ENCODE measurements around the gene GAD2.

Gene GAD2

GRCh38 chr10:26254616-26255015, 38.0 kb downstream of the GAD2 start:
- ATAC-seq, result no peak
- H3K9me3 Mint-ChIP-seq, result no peaks in the 10 kb centered on the region
- H3K36me3 Mint-ChIP-seq, result no peaks in the 10 kb centered on the region
- H3K4me1 Mint-ChIP-seq, result no peaks in the 10 kb centered on the region
- H3K4me3 Mint-ChIP-seq, result no peak overlapping the region
- no peak overlapping the region for H3K27ac Mint-ChIP-seq
- H3K27me3 Mint-ChIP-seq, result peaks cover 36% of the 10 kb centered on the region

GRCh38 chr10:26259341-26259740, 42.8 kb downstream of the GAD2 start:
- H3K27me3 Mint-ChIP-seq, result peaks cover 33% of the 10 kb centered on the region
- H3K27ac Mint-ChIP-seq, result no peak overlapping the region
- no peaks in the 10 kb centered on the region for H3K36me3 Mint-ChIP-seq
- no peak overlapping the region for H3K4me3 Mint-ChIP-seq
- ATAC-seq, result no peak
- H3K4me1 Mint-ChIP-seq, result no peaks in the 10 kb centered on the region
- no peaks in the 10 kb centered on the region for H3K9me3 Mint-ChIP-seq

- no peak for ATAC-seq
- H3K27ac Mint-ChIP-seq, result no peak overlapping the region
Observed at GRCh38 chr10:26269754-26270153, 53.2 kb downstream of the GAD2 start.

DNA sequence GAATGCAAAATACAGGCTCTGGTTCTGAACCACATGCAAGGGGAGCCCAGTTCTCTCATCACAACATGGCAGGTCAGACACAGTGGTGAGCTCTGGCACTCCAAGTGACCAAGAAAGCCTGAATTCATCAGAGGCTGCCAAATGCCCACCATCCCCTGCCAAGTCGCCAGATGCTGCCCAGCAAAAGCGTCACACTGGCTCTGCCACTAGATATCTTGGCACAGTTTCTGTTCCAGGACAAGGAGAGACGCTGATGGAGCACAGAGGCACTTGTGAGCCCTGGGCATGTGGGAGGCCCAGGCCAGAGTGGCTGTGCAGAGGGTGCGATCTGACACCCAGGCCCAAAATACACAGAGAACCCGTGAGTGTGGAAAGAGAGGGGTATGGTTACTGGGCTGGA, 57.8 kb downstream of the GAD2 start:
- no peak overlapping the region for H3K27ac Mint-ChIP-seq
- peak; percentile 40 for ATAC-seq
- H3K9me3 Mint-ChIP-seq, result no peaks in the 10 kb centered on the region

More at GRCh38 chr10:26269754-26270153, 53.2 kb downstream of the GAD2 start:
- H3K4me3 Mint-ChIP-seq, result no peak overlapping the region
- H3K27me3 Mint-ChIP-seq, result peaks cover 22% of the 10 kb centered on the region
- H3K36me3 Mint-ChIP-seq, result no peaks in the 10 kb centered on the region
- H3K9me3 Mint-ChIP-seq, result no peaks in the 10 kb centered on the region
- no peaks in the 10 kb centered on the region for H3K4me1 Mint-ChIP-seq

DNA sequence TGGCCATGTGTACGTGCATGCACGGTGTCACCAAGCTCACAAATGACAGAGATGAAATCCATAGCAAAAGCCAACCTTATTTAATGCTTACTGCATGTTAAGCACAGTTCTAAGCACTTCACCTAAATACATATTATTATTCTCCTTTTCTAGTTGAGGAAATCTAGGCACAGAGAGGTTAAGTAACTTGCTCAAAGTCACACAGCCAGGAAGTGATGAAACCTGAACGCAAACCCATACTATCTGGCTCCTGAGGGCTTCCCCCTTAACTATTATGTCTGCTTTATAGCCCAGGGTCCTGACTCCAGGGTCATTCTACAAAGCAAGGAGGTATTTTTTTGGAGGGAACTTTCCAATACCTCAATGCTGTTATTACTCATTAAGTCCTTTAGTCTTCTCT, 61.7 kb downstream of the GAD2 start:
- peaks cover under 1% of the 10 kb centered on the region for H3K27me3 Mint-ChIP-seq
- no peak overlapping the region for H3K4me3 Mint-ChIP-seq
- H3K27ac Mint-ChIP-seq, result no peak overlapping the region
- no peaks in the 10 kb centered on the region for H3K36me3 Mint-ChIP-seq
- no peak for ATAC-seq
- no peaks in the 10 kb centered on the region for H3K9me3 Mint-ChIP-seq
- no peaks in the 10 kb centered on the region for H3K4me1 Mint-ChIP-seq

More for the DNA sequence above, 57.8 kb downstream of the GAD2 start:
- no peaks in the 10 kb centered on the region for H3K36me3 Mint-ChIP-seq
- H3K4me1 Mint-ChIP-seq, result no peaks in the 10 kb centered on the region
- H3K27me3 Mint-ChIP-seq, result peaks cover 8% of the 10 kb centered on the region
- no peak overlapping the region for H3K4me3 Mint-ChIP-seq

DNA sequence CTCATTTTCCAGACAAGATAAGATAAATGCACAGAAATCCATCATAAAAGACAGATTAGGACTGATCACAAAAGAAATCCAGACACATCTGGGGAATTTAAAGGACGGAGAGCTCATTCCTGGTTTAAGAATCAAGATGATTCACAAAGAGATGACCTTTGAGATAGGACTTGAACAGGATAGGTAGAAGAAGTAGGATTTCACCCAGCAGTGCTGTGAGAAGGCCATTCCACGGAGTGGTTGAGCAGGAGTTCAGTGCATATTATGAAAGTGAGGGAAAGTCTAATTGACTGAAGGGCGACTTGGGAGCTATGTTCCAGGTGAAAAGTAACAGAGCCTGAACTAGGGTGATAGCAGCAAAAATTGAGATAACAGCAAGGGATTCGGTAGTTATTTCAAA, 73.7 kb downstream of the GAD2 start:
- no peaks in the 10 kb centered on the region for H3K36me3 Mint-ChIP-seq
- no peak overlapping the region for H3K27ac Mint-ChIP-seq
- H3K9me3 Mint-ChIP-seq, result no peaks in the 10 kb centered on the region
- peaks cover 43% of the 10 kb centered on the region for H3K27me3 Mint-ChIP-seq
- H3K4me1 Mint-ChIP-seq, result no peaks in the 10 kb centered on the region
- no peak for ATAC-seq
- no peak overlapping the region for H3K4me3 Mint-ChIP-seq

DNA sequence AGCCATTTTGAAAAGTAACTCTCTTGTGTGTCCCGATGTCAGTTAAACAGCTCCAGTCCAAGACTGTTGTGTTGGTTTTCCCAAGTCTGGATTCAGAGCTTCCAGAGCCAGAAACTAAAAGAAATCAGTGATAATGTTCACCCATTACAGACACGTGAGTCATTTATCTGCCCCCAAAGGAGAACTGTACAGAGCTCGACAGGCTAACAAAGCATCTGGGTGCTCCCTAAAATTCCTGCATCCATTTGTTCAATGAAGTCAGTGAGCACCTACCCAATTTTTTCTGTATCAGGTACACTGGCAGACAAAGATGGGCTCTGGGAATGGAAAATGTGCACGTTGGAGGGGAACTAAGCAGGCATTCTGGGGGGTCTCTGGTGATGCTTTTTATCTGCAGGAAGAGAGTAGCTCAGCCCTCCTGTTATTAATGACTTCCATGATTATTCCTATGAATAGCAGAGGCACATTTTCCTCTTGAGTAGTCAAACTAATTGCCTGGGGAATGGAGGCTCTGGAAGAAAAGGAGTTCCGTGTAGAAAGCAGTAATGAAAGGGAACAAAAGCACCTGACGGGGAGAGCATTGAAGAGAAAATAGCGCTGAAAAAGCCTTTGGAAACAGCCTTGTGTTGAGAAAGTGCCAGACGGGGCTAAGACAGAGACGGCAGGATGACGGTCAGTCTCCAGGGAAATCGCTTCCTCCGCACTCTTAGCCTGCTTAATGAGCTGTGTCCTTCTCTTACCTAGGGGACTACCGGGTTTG, 75.3 kb downstream of the GAD2 start:
- Mint-ChIP-seq H3K4me3 (no peak overlapping the region), H3K36me3 (no peaks in the 10 kb centered on the region), H3K4me1 (no peaks in the 10 kb centered on the region), H3K9me3 (no peaks in the 10 kb centered on the region), H3K27ac (no peak overlapping the region), H3K27me3 (peaks cover 43% of the 10 kb centered on the region)
- no peak for ATAC-seq

GRCh38 chr10:26296360-26296759, 79.8 kb downstream of the GAD2 start:
- Mint-ChIP-seq H3K36me3 (no peaks in the 10 kb centered on the region), H3K27ac (no peak overlapping the region), H3K4me1 (no peaks in the 10 kb centered on the region), H3K4me3 (no peak overlapping the region), H3K27me3 (peaks cover 26% of the 10 kb centered on the region), H3K9me3 (no peaks in the 10 kb centered on the region)
- ATAC-seq, result no peak

DNA sequence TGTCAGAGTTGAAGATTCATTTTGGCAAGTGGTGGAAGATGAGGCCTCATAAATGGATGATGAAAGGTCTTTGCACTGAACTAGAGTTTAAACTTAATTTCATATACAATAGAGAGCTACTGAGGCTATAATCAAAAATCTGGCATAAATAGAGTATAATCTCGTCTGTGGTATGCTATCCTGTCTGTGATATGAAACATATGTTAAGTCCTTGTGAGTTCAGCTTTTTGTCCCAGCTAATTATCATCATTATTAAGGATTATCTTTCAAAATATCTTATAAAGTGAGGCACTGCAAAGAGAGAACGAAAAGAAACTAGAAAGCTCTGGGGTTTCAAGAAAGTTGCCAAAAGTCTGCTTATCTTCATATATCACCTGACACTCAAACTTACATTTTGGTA, 83.4 kb downstream of the GAD2 start:
- Mint-ChIP-seq H3K27ac (no peak overlapping the region), H3K4me3 (no peak overlapping the region), H3K4me1 (no peaks in the 10 kb centered on the region), H3K27me3 (no peaks in the 10 kb centered on the region), H3K36me3 (no peaks in the 10 kb centered on the region), H3K9me3 (no peaks in the 10 kb centered on the region)
- no peak for ATAC-seq

DNA sequence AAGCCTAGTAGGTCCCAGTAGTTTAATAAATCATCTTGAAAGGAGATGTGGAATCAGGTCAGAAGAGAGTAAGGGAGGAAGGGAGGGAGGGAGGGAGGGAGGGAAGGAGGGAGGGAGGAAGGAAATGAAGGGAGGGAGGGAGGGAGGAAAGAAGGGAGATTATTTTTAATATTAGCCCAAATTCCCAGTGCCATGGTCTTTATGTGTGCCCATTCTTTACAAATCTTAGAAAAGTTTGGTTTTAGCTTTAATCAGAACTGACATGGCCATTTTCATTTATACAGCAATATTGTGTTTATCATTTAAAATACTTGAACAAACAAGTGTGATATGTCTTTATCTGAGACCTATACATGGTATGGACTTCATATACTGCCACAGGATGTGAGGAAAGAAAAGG, 86.8 kb downstream of the GAD2 start:
- peaks cover 30% of the 10 kb centered on the region for H3K27me3 Mint-ChIP-seq
- H3K27ac Mint-ChIP-seq, result no peak overlapping the region
- no peaks in the 10 kb centered on the region for H3K9me3 Mint-ChIP-seq
- ATAC-seq, result no peak
- H3K4me3 Mint-ChIP-seq, result no peak overlapping the region
- H3K4me1 Mint-ChIP-seq, result no peaks in the 10 kb centered on the region
- no peaks in the 10 kb centered on the region for H3K36me3 Mint-ChIP-seq

DNA sequence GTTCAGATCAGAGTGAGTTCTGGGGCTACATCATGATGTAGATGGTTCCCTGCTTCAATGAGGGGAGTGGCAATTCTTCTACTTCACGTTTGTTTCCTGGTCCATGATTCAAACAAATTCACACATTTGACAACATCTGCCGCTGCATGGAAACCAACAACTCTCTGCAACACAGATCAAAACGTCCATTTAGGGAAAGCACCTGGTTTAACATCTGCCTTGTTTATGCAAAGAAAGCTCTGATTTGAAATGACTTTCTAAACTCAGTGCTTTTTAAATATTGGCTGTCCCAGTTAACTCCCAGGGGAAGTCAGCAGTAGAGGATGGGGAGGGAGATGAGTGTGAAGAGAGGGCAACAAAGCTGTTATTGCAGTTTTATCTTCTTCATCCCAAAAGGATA, 93.8 kb downstream of the GAD2 start:
- Mint-ChIP-seq H3K27me3 (peaks cover 60% of the 10 kb centered on the region), H3K9me3 (no peaks in the 10 kb centered on the region), H3K4me1 (peaks cover 10% of the 10 kb centered on the region), H3K4me3 (no peak overlapping the region), H3K36me3 (no peaks in the 10 kb centered on the region), H3K27ac (no peak overlapping the region)
- peak; percentile 68 for ATAC-seq

DNA sequence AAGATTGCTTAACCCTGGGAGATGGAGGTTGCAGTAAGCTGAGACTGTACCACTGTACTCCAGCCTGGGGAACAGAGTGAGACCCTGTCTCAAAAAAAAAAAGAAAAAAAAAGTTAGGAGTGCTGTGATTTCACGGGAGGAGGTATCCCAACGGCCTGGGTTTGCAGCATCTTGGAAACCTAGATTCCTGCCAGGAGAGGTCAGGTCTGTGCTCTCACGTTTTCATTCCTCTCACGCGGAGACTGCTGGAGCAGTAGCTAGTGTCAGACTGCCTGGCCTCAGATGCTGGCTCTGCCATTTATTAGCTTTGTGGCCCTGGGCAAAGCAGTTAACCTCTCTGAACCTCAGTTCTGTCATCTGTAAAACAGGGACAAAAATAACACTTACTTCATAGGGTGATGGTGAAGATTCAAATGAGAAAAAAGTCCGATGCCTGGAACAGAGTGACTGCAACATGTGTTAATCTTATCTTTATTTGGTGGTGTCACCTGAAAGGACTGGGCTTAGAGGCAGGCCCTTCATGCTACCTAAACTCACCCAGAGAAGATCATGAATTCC, 94.9 kb downstream of the GAD2 start:
- peaks cover 10% of the 10 kb centered on the region for H3K4me1 Mint-ChIP-seq
- no peaks in the 10 kb centered on the region for H3K9me3 Mint-ChIP-seq
- ATAC-seq, result no peak
- no peaks in the 10 kb centered on the region for H3K36me3 Mint-ChIP-seq
- H3K4me3 Mint-ChIP-seq, result no peak overlapping the region
- H3K27me3 Mint-ChIP-seq, result peaks cover 59% of the 10 kb centered on the region
- no peak overlapping the region for H3K27ac Mint-ChIP-seq

DNA sequence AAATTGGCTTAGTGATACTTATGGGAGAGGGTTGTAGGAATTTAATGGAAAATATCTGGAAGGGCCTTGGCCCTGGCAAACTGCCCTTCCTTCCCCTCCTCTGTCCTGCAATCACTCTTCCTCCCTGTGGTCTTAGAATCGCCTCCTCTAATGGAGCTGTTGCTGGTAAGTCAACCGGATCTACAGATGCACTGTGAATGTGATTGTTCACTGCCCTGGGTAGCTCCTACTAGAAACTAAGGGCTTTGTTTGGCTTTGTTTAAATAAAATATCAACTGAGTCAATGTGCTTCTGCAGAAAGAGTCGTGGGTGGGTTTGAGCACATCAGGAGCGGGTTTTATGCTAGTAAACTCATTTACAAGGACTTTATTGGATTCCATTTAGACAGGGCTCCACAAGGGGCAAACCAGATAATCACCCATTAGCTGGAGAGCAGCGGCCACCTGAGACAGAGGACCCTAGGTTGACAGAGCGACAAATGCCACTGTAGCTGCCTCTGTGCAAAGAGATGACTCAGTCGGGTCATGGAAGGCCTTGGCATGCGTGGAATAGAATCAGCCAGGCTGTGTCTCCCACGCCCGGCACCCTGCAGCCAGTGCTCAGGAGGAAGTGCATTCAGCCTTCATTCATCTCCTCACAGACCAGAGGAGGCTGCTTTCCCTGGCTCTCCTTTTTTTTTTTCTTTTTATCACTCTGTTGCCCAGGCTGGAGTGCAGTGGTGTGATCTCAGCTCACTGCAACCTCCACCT, 97.9 kb downstream of the GAD2 start:
- no peaks in the 10 kb centered on the region for H3K36me3 Mint-ChIP-seq
- ATAC-seq, result no peak

DNA sequence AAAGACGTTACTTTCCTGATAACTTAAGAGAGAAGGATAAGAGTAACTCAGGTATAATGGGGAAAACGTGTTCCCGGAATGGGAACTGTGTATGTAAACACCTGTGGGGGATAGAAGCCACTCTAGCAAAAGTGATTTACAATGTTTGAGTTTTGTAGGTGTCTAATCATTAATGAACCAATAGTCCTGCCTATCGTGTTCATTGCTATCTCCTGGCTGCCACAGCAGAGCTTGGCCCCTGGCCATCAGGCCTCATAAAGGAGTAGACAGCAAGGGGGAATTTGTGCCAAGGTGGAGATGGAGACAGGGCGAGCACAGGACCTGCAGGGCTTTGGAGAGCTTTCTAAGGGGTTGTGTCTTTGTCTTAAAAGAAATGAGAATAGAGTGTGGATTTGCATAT, 102.1 kb downstream of the GAD2 start:
- Mint-ChIP-seq H3K4me1 (no peaks in the 10 kb centered on the region), H3K27me3 (peaks cover 31% of the 10 kb centered on the region), H3K4me3 (no peak overlapping the region), H3K9me3 (no peaks in the 10 kb centered on the region), H3K27ac (no peak overlapping the region), H3K36me3 (no peaks in the 10 kb centered on the region)
- ATAC-seq, result no peak

More for the DNA sequence above, 97.9 kb downstream of the GAD2 start:
- Mint-ChIP-seq H3K4me3 (no peak overlapping the region), H3K27ac (no peak overlapping the region), H3K4me1 (peaks cover 10% of the 10 kb centered on the region), H3K27me3 (peaks cover 37% of the 10 kb centered on the region), H3K9me3 (no peaks in the 10 kb centered on the region)

GRCh38 chr10:26323219-26323618, 106.6 kb downstream of the GAD2 start:
- Mint-ChIP-seq H3K36me3 (peaks cover 6% of the 10 kb centered on the region), H3K4me1 (no peaks in the 10 kb centered on the region), H3K27me3 (peaks cover 10% of the 10 kb centered on the region), H3K27ac (no peak overlapping the region), H3K4me3 (no peak overlapping the region), H3K9me3 (peaks cover 4% of the 10 kb centered on the region)
- ATAC-seq, result no peak

GRCh38 chr10:26326851-26327250, 110.3 kb downstream of the GAD2 start:
- Mint-ChIP-seq H3K36me3 (peaks cover 6% of the 10 kb centered on the region), H3K9me3 (peaks cover 4% of the 10 kb centered on the region), H3K27ac (no peak overlapping the region), H3K4me3 (no peak overlapping the region), H3K27me3 (no peaks in the 10 kb centered on the region), H3K4me1 (no peaks in the 10 kb centered on the region)
- ATAC-seq, result no peak

All from stimulated activated memory B cell treated with anti-CD40 and anti-IgM and Interleukin-4, amounts not matched to agents 10 μg/mL and 1 μg/mL and 100 μg/mL, for 72 hours (primary cell).